ENCODE data around the gene MREG. TPM values are rescaled to one million over a fixed set of nuclear protein-coding genes. Genes with fewer than 3 reads are reported as not detected.
A peak's percentile ranks its signal among the peaks of the same experiment; 100 is the strongest.

MREG gene
- total RNA-seq, 1 experiment from 2014 or later: 16.9 TPM

DNA sequence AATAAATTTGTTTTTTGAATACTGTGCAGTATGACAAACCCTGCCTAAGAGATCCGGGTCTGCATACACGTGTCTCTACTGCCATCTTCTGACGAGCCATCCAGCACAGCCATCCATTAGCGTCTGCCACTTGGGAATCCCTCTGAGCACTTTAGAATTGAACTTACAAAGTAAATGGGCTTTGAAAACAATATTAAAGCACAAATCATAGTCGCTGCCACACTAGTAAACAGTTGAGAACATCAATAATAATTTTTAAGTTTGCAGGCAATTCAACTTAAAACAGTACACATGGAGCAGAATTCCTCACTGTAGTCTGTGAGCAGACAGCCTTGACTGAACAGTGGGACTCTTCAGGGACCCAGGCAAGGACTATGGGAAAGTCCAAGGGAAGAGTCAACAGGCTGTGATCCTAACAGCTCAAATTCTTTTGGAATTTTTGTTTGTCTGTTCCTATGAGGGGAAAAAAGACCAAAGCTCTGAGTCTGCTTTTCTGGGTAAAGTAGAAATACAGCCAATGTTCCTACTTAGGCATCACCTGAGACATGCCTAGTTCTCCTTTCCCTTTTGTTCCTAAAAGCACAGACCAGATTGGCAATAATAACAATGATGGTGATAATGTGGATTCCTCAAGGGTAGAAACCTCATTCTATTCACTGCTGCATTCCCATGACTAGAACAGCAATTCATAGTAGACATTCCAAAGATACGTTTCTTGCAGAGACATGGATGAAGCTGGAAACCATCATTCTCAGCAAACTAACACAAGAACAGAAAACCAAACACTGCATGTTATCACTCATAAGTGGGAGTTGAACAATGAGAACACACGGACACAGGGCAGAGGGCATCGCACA, 92.9 kb downstream of the MREG start (continued):
- TF ChIP-seq, protein P1, sequence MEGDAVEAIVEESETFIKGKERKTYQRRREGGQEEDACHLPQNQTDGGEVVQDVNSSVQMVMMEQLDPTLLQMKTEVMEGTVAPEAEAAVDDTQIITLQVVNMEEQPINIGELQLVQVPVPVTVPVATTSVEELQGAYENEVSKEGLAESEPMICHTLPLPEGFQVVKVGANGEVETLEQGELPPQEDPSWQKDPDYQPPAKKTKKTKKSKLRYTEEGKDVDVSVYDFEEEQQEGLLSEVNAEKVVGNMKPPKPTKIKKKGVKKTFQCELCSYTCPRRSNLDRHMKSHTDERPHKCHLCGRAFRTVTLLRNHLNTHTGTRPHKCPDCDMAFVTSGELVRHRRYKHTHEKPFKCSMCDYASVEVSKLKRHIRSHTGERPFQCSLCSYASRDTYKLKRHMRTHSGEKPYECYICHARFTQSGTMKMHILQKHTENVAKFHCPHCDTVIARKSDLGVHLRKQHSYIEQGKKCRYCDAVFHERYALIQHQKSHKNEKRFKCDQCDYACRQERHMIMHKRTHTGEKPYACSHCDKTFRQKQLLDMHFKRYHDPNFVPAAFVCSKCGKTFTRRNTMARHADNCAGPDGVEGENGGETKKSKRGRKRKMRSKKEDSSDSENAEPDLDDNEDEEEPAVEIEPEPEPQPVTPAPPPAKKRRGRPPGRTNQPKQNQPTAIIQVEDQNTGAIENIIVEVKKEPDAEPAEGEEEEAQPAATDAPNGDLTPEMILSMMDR (IDR thresholded peaks at IDR 0.05 in 2 of 3, conservative IDR thresholded peaks at IDR 0.05 in 1 of 3; ENCODE audit: borderline replicate concordance in 1 of 3, insufficient read depth in 1 of 3, low read depth in 2 of 3, low read length in 2 of 3): peak; percentile 62 to 92 (median 73)
- TF ChIP-seq SRF (IDR thresholded peaks at IDR 0.05; ENCODE audit: low read depth) (no peak), EZH2 (IDR thresholded peaks at IDR 0.05) (no peak), FOSL1 (IDR thresholded peaks at IDR 0.05; ENCODE audit: low read depth) (no peak), SIN3A (IDR thresholded peaks at IDR 0.05; ENCODE audit: low read depth) (no peak), JUND (IDR thresholded peaks at IDR 0.05) (no peak), EGR1 (IDR thresholded peaks at IDR 0.05; ENCODE audit: low read depth) (no peak), CEBPB (IDR thresholded peaks at IDR 0.05; ENCODE audit: low read depth) (no peak), EZH2phosphoT487 (IDR thresholded peaks at IDR 0.05; ENCODE audit: borderline replicate concordance) (no peak), RAD21 (IDR thresholded peaks at IDR 0.05; ENCODE audit: low read depth) (peak; percentile 94)
- TF ChIP-seq, protein P2, sequence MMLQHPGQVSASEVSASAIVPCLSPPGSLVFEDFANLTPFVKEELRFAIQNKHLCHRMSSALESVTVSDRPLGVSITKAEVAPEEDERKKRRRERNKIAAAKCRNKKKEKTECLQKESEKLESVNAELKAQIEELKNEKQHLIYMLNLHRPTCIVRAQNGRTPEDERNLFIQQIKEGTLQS (IDR thresholded peaks at IDR 0.05): no peak

DNA sequence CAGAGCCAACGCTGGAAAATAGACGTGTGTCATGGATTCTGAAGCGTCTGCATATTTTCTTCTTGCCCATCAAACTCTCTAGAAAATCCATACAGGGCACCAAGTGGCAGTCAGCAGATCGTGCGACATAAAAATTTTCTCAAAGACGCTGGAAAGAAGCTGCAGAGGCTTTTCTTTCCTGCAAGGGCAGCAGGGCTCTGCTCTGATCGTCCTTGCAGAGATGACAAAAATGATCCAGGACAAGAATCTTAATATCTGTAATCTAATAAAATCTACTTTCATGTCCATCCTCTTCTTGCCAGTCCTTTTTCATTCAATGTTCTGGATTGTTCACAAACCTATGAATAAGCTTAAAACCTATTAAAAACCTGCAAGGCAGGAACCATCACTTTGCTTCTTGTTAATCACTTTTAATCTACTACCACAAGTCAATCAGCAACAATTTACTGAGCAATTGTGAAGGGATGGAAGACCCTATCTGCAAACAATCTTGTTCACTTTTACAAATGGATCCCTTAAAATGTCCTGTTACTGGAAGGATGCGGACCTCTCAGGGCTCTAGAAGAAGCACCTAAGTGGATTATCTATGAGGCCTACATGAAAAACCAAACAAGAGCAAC, 93.6 kb downstream of the MREG start:
- ChIA-PET RAD21 (ENCODE audit: low non-redundant PET in 1 of 2, low total read pairs in 2 of 2, uncharacterized antibody in 2 of 2, unreplicated experiment in 2 of 2) (no interaction called here), CTCF (interaction anchor here (1.2 kb wide), 1 partner anchor 12 kb away, joined by 3 read pairs; no protein-coding TSS in a partner anchor), POLR2A (no interaction called here)
- H4K20me1 ChIP-seq (ENCODE audit: insufficient read depth): no peaks in the 10 kb centered on the region
- no TSS peak for BruUV-seq (replicated peaks)
- H3K9me2 ChIP-seq (ENCODE audit: insufficient read depth): no peaks in the 10 kb centered on the region
- no peaks in the 10 kb centered on the region for H3K9me3 ChIP-seq (ENCODE audit: control insufficient read depth in 1 of 2, insufficient read depth in 1 of 2, low read depth in 1 of 2, low read length in 2 of 2)
- ATAC-seq (no peak), DNase-seq (ENCODE audit: low read depth, low spot score) (no peak)
- H3K27me3 ChIP-seq (ENCODE audit: insufficient read depth, low read length): no peaks in the 10 kb centered on the region
- H3K36me3 ChIP-seq (ENCODE audit: control insufficient read depth in 1 of 2, insufficient read depth in 2 of 2, low read length in 2 of 2): no peaks in the 10 kb centered on the region
- no peak overlapping the region for H3K4me2 ChIP-seq (ENCODE audit: low read length)
- H3K79me2 ChIP-seq (ENCODE audit: insufficient read depth, low read length): no peaks in the 10 kb centered on the region
- H3K4me1 ChIP-seq (ENCODE audit: control insufficient read depth in 1 of 2, insufficient read depth in 2 of 2, low read length in 2 of 2): peaks cover 5% of the 10 kb centered on the region in 2 experiments; a peak in 3 of 4 replicates
- H2AFZ ChIP-seq (ENCODE audit: low read depth, low read length, poor library complexity, severe bottlenecking): no peak overlapping the region
- no peak overlapping the region for H3K4me3 ChIP-seq (replicated peaks in 1 of 2; ENCODE audit: low read depth in 1 of 2, low read length in 2 of 2)
- intact Hi-C loops (cut with micrococcal nuclease): loop anchor here (5.0 to 10.0 kb wide), 3 partner anchors 465 to 1855 kb away; no protein-coding TSS in a partner anchor
- H3K9ac ChIP-seq (ENCODE audit: low read length): no peak overlapping the region
- H3K27ac ChIP-seq (ENCODE audit: low read depth, low read length): no peak overlapping the region
- TF ChIP-seq YY1 (IDR thresholded peaks at IDR 0.05; ENCODE audit: extremely low read depth, insufficient replicate concordance, low read depth, low read length) (no peak), ELF1 (IDR thresholded peaks at IDR 0.05; ENCODE audit: borderline replicate concordance, low read depth) (no peak), SP1 (IDR thresholded peaks at IDR 0.05; ENCODE audit: low read depth) (no peak), ZNF274 (IDR thresholded peaks at IDR 0.05; ENCODE audit: low read depth, low read length) (no peak), POLR2A (IDR thresholded peaks at IDR 0.05; ENCODE audit: borderline replicate concordance, extremely low read depth, insufficient read depth, insufficient read length) (no peak), CEBPB (IDR thresholded peaks at IDR 0.05; ENCODE audit: low read depth) (no peak), CBX3 (IDR thresholded peaks at IDR 0.05; ENCODE audit: low read depth) (no peak)
- TF ChIP-seq, protein P1 (IDR thresholded peaks at IDR 0.05 in 2 of 3, conservative IDR thresholded peaks at IDR 0.05 in 1 of 3; ENCODE audit: borderline replicate concordance in 1 of 3, insufficient read depth in 1 of 3, low read depth in 2 of 3, low read length in 2 of 3): no peak
- TF ChIP-seq, protein P3, sequence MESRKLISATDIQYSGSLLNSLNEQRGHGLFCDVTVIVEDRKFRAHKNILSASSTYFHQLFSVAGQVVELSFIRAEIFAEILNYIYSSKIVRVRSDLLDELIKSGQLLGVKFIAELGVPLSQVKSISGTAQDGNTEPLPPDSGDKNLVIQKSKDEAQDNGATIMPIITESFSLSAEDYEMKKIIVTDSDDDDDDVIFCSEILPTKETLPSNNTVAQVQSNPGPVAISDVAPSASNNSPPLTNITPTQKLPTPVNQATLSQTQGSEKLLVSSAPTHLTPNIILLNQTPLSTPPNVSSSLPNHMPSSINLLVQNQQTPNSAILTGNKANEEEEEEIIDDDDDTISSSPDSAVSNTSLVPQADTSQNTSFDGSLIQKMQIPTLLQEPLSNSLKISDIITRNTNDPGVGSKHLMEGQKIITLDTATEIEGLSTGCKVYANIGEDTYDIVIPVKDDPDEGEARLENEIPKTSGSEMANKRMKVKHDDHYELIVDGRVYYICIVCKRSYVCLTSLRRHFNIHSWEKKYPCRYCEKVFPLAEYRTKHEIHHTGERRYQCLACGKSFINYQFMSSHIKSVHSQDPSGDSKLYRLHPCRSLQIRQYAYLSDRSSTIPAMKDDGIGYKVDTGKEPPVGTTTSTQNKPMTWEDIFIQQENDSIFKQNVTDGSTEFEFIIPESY (IDR thresholded peaks at IDR 0.05; ENCODE audit: extremely low read depth, insufficient replicate concordance, low read length): no peak

All from HCT116 (cell line).